Endothelial cell (in vitro differentiated cells): Measurements from ENCODE around the gene UBE2J1. TPM values are rescaled to one million over a fixed set of nuclear protein-coding genes. Genes with fewer than 3 reads are reported as not detected.
A peak's percentile ranks its signal among the peaks of the same experiment; 100 is the strongest.

ENCODE experiments used
- DNase-seq: peaks from one replicate; pipeline ENCODE4 v3.0.0; 2021; ENCODE audit warnings: low spot score
- H3K27ac Mint-ChIP-seq: one replicate; pipeline ENCODE4 v1.8.0; 2021; ENCODE audit warnings: mixed read lengths, inconsistent platforms; ENCODE audit not compliant: unreplicated experiment
- H3K27me3 Mint-ChIP-seq: one replicate; pipeline ENCODE4 v1.8.0; 2021; ENCODE audit warnings: mild to moderate bottlenecking, moderate library complexity, mixed read lengths, inconsistent platforms; ENCODE audit not compliant: unreplicated experiment
- H3K36me3 Mint-ChIP-seq: one replicate; pipeline ENCODE4 v1.8.0; 2021; ENCODE audit warnings: mild to moderate bottlenecking, low read depth, mixed read lengths, inconsistent platforms; ENCODE audit not compliant: unreplicated experiment
- H3K4me1 Mint-ChIP-seq: one replicate; pipeline ENCODE4 v1.8.0; 2021; ENCODE audit warnings: mild to moderate bottlenecking, mixed read lengths, inconsistent platforms; ENCODE audit not compliant: unreplicated experiment
- H3K4me3 Mint-ChIP-seq: one replicate; pipeline ENCODE4 v1.8.0; 2021; ENCODE audit warnings: mild to moderate bottlenecking, mixed read lengths, inconsistent platforms; ENCODE audit not compliant: unreplicated experiment
- H3K9me3 Mint-ChIP-seq: one replicate; pipeline ENCODE4 v1.8.0; 2021; ENCODE audit warnings: mixed read lengths, inconsistent platforms; ENCODE audit not compliant: unreplicated experiment
- total RNA-seq: library from RNA; stranded (reverse); fragmentation: NEBNext Ultra II Directional; extraction: Animal tissue kit (Norgen Biotek cat#: 25700); gene quantifications from one replicate; pipeline ENCODE4 v1.2.1, GENCODE V29; 2021; ENCODE audit not compliant: unreplicated experiment
- TF ChIP-seq, protein P1 (sequence below): fragments of 200-600 bp; sonication (generic); IDR thresholded peaks from one replicate; pipeline ENCODE4 v1.5.0; 2021; ENCODE audit warnings: antibody characterized with exemption; ENCODE audit not compliant: unreplicated experiment

Gene UBE2J1
- total RNA-seq, 1 donor from 2014 or later: 43.7 TPM

DNA sequence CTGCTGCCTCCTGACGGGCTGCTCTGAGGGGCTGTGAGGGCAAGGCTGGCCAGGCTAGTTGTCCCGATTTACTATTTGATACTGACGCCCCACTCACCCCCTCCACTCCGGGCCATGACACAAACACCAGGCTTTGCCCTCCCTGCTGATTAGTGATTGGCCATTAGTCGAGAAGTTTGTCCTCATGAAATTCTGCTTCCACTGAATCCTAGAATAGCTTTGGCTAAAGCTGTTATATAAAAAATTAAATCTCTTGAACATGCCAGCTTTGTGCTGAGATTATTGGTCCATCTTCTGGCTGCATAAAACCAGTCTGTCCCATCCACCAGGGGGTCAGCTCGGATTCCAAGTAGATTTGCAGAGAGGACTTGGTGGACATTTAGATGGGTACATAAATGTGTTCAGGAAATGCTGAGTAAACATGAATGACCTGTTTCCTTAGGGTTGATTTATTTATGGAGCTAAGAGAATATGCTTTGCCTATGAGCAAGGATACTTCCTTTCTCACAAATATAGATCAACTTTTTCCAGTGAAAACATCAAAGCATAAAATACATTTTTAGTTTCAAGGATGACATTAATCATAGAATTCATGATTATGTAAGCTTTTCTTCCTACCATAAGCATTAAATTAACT is 37.2 kb downstream of the UBE2J1 start, which contains the start of gene GABRR2:
Gene GABRR2 (minus strand): TSS at position 51 of the 637 bp plus-strand sequence. CDS start 134 bp downstream, outside the sequence.
- peaks cover 12% of the 10 kb centered on the region for H3K4me1 Mint-ChIP-seq
- H3K36me3 Mint-ChIP-seq: peaks cover 7% of the 10 kb centered on the region
- DNase-seq: no peak
- H3K27ac Mint-ChIP-seq: no peak within 1 kb of the TSS
- no peak within 1 kb of the TSS for H3K4me3 Mint-ChIP-seq
- TF ChIP-seq, protein P1, sequence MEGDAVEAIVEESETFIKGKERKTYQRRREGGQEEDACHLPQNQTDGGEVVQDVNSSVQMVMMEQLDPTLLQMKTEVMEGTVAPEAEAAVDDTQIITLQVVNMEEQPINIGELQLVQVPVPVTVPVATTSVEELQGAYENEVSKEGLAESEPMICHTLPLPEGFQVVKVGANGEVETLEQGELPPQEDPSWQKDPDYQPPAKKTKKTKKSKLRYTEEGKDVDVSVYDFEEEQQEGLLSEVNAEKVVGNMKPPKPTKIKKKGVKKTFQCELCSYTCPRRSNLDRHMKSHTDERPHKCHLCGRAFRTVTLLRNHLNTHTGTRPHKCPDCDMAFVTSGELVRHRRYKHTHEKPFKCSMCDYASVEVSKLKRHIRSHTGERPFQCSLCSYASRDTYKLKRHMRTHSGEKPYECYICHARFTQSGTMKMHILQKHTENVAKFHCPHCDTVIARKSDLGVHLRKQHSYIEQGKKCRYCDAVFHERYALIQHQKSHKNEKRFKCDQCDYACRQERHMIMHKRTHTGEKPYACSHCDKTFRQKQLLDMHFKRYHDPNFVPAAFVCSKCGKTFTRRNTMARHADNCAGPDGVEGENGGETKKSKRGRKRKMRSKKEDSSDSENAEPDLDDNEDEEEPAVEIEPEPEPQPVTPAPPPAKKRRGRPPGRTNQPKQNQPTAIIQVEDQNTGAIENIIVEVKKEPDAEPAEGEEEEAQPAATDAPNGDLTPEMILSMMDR: no peak
- H3K27me3 Mint-ChIP-seq: peaks cover 2% of the 10 kb centered on the region
- no peaks in the 10 kb centered on the region for H3K9me3 Mint-ChIP-seq

DNA sequence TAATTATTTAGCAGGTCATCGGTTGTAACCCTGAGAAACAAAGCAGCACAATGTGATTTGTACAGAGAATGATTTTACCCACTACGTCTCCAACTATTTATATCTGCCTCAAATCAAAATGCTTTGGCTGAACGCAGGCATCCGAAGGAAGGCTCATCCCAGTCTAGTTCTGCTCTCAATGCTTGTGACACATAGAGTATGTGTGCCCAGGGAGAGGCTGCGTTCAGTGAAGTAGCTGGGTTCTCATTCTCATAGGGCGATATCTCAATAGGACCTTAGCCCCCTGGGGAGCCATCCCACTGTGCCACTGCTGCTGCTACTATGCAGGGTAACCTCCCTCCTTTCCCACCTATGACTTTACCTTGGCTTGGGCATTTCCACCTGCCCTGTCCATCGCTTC is 37.8 kb downstream of the UBE2J1 start:
- TF ChIP-seq, protein P1: no peak
- Mint-ChIP-seq H3K4me3 (no peak overlapping the region), H3K4me1 (peaks cover 12% of the 10 kb centered on the region), H3K27ac (no peak overlapping the region), H3K9me3 (no peaks in the 10 kb centered on the region), H3K27me3 (peaks cover 2% of the 10 kb centered on the region), H3K36me3 (peaks cover under 1% of the 10 kb centered on the region)
- no peak for DNase-seq

GRCh38 chr6:89313006-89313405 is 39.5 kb downstream of the UBE2J1 start:
- Mint-ChIP-seq H3K9me3 (no peaks in the 10 kb centered on the region), H3K27ac (no peak overlapping the region), H3K4me1 (peaks cover 15% of the 10 kb centered on the region), H3K27me3 (peaks cover 2% of the 10 kb centered on the region), H3K36me3 (no peaks in the 10 kb centered on the region), H3K4me3 (no peak overlapping the region)
- DNase-seq: no peak
- TF ChIP-seq, protein P1: no peak

GRCh38 chr6:89311853-89312531 is 40.5 kb downstream of the UBE2J1 start:
- peak; percentile 54 for DNase-seq
- peaks cover 2% of the 10 kb centered on the region for H3K27me3 Mint-ChIP-seq
- H3K4me1 Mint-ChIP-seq: peaks cover 15% of the 10 kb centered on the region
- no peaks in the 10 kb centered on the region for H3K36me3 Mint-ChIP-seq
- H3K27ac Mint-ChIP-seq: peak overlapping the region; percentile 91
- H3K9me3 Mint-ChIP-seq: no peaks in the 10 kb centered on the region
- H3K4me3 Mint-ChIP-seq: peak overlapping the region; percentile 65
- TF ChIP-seq, protein P1: no peak

DNA sequence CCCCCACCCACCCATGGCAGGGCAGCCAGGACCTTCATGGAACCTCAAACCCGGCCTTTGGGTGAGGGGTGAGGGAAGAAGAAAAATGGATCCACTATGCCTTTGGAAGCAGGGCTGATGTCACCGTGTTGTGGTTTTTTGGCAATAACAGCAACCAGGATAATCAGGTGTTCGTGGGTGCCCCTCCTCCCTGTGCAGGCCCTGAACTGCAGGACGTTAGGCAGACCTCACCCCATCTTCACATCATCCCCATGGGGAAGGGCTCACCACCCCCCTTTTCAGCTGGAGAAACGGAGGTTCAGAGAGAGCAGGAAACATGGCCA is 41.0 kb downstream of the UBE2J1 start:
- DNase-seq: no peak

More for the DNA sequence above, 41.0 kb downstream of the UBE2J1 start:
- H3K9me3 Mint-ChIP-seq: no peaks in the 10 kb centered on the region
- peaks cover 2% of the 10 kb centered on the region for H3K27me3 Mint-ChIP-seq
- no peak overlapping the region for H3K4me3 Mint-ChIP-seq
- H3K4me1 Mint-ChIP-seq: peaks cover 15% of the 10 kb centered on the region
- TF ChIP-seq, protein P1: peak; percentile 14
- H3K36me3 Mint-ChIP-seq: no peaks in the 10 kb centered on the region
- H3K27ac Mint-ChIP-seq: no peak overlapping the region
